Activated T-cell treated with anti-CD3 and anti-CD28 coated beads, Interleukin-2, amount 50 U/mL, for 24 hours (primary cell): ENCODE results near the gene GCAT.
A peak's percentile ranks its signal among the peaks of the same experiment; 100 is the strongest.

Experiments used
- DNase-seq: peaks from one replicate; pipeline ENCODE4 v3.0.0-alpha.2; 2020
- H3K27ac Mint-ChIP-seq: 2 replicates; pipeline ENCODE4 v1.8.0; 2020; ENCODE audit warnings: mild to moderate bottlenecking, mixed read lengths
- H3K27me3 Mint-ChIP-seq: 2 replicates; pipeline ENCODE4 v1.8.0; 2020; ENCODE audit warnings: mixed read lengths
- H3K36me3 Mint-ChIP-seq: 2 replicates; pipeline ENCODE4 v1.8.0; 2020; ENCODE audit warnings: low read depth, mixed read lengths
- H3K4me1 Mint-ChIP-seq: 2 replicates; pipeline ENCODE4 v1.8.0; 2020; ENCODE audit warnings: low read depth, mixed read lengths
- H3K4me3 Mint-ChIP-seq: 2 replicates; pipeline ENCODE4 v1.8.0; 2020; ENCODE audit warnings: mild to moderate bottlenecking, moderate library complexity, mixed read lengths
- H3K9me3 Mint-ChIP-seq: 2 replicates; pipeline ENCODE4 v1.8.0; 2020; ENCODE audit warnings: mixed read lengths

The GCAT gene

DNA sequence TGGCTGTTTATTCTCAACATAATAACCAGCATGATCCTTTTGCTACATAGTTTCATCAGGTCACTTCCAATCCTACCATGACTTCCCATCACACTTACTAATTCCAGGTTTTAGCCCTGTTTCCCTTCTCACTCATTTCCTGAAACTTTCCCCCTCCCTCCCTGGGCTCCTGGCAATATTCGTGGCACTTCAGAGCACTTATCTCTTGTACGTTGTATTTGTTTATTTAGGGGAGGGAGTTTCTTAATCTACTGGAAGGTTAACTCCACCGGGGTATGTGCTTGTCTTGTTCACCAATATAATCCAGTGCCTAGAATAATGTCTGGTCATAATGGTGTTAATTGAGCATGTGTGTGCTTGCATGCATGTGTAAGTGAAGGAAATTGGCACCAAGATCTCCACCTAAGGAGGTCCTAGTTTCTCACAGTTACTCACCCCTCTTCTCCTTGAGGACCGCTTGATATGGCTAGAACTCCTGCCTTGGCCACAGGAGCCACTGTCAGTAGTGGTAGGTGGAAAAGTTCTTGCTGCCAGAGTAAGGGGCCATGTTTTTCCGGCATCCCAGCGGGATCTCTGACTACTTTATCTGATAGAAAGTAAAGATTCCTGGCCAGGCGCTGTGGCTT is 53.2 kb downstream of the GCAT start:
- Mint-ChIP-seq H3K27ac (peak overlapping the region; percentile 1), H3K36me3 (peaks cover 93% of the 10 kb centered on the region), H3K9me3 (no peaks in the 10 kb centered on the region), H3K27me3 (no peaks in the 10 kb centered on the region), H3K4me3 (no peak overlapping the region), H3K4me1 (peaks cover 22% of the 10 kb centered on the region)
- DNase-seq, result no peak

DNA sequence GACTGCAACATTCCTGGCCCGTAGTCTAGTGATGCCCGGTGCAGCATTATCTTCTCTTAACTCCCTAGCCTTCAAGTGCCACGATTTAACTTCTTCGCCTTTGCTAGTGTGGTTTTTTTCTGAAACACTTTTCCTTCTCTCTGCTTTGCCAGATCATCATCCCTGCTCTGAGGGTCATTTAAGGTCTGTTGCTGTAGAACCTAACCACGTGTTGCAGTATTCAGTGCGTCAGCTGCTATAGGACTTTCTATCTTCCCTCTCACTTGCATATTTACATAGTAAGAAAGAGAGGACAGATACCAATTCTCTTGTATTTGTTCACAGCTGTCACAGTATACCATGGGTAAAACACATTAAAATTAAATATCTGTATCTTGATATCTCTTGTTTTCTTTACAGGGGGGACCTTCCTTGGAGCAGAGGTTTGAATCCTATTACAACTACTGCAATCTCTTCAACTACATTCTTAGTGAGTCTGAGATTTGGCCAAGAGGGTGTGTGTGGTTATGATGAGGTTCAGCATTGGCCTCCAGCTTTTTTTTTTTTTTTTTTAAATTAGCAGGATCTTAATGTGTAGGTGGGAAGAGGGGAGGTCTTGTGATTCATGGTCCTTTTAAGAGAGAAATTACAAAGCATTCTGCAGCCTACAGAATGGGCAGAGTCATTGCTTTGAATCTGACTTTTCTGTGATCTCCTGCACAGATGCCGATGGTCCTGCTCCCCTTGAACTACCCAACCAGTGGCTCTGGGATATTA is 55.0 kb downstream of the GCAT start:
- H3K27ac Mint-ChIP-seq, result peak overlapping the region; percentile 52
- H3K4me1 Mint-ChIP-seq, result peaks cover 20% of the 10 kb centered on the region

DNA sequence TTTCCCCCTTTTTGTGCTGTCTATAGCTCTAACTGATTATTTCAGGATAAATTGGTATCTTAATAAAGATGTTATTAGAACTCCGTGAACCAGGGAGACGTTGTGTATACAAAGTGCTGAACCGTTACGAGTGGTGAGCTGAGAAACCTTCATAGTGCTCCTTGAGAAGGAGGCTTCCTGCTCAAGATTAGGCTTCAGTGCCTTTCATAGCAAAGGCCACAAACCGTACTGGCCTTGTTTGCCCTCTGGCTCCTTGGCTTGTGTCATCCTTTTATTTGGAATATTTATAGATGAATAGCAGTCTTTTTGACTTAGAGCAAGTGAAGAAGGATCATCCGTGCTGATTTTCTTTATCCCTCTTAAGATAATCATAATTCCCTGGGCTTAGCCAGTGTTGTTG is 57.8 kb downstream of the GCAT start:
- no peaks in the 10 kb centered on the region for H3K9me3 Mint-ChIP-seq
- H3K4me3 Mint-ChIP-seq, result no peak overlapping the region
- H3K36me3 Mint-ChIP-seq, result peaks cover 97% of the 10 kb centered on the region
- no peak for DNase-seq
- H3K27me3 Mint-ChIP-seq, result no peaks in the 10 kb centered on the region
- no peak overlapping the region for H3K27ac Mint-ChIP-seq
- H3K4me1 Mint-ChIP-seq, result peaks cover 20% of the 10 kb centered on the region

More for the DNA sequence above, 55.0 kb downstream of the GCAT start:
- Mint-ChIP-seq H3K9me3 (no peaks in the 10 kb centered on the region), H3K27me3 (no peaks in the 10 kb centered on the region), H3K4me3 (no peak overlapping the region), H3K36me3 (peaks cover 94% of the 10 kb centered on the region)
- DNase-seq, result no peak
